NCI-H1092 (cell line): ENCODE measurements around the gene TANC1.

Experiments used
- DNase-seq: peaks from one replicate; lab custom pipeline; 2025; lab: John Stamatoyannopoulos, UW

The TANC1 gene

DNA sequence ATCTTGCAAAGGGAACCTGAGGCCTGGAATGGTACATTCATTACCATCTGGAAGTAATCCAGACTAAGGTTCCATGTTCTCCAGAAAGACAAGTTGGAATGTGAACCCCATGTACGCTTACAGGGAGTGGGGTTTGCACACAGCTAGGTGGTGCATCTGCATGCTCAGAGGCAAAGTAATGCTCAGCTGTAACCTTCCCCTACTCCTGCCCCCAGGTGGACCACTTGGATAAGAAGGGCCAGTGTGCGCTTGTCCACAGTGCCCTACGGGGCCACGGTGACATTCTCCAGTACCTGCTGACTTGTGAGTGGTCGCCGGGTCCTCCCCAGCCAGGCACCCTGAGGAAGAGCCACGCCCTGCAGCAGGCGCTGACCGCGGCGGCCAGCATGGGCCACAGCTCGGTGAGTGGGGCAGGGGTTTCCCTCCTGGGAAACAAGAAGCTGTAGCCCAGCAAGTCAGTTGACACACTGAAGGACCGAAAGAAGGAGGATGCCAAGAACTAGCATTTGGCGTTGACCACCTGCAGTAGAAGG is 228.0 kb downstream of the TANC1 start:
- DNase-seq = no peak

GRCh38 chr2:159199236-159199635 is 230.8 kb downstream of the TANC1 start:
- DNase-seq = no peak

- no peak for DNase-seq
Observed at GRCh38 chr2:159199761-159200465, 231.5 kb downstream of the TANC1 start.

DNA sequence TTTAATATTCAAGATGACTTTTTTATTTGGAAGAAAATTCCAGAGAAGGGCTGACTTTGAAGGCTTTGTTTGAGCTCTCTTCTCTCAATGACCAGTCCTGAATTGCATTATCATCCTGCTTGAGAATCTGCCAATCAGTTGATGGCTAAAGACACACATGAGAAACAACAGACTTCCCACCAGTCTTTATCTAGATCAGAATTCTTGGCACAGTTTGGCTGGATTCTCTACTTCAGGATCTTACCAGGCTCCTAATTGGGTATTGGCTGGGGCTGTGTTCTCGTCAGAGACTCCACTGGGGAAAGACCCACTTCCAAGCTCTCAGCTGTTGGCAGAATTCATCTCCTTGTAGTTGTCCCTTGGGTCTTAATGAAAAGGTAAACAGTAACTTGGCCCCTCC is 232.1 kb downstream of the TANC1 start:
- no peak for DNase-seq

- no peak for DNase-seq
Observed at GRCh38 chr2:159201360-159202063, 233.1 kb downstream of the TANC1 start.

- DNase-seq = no peak
Observed at GRCh38 chr2:159202568-159203071, 234.2 kb downstream of the TANC1 start.

DNA sequence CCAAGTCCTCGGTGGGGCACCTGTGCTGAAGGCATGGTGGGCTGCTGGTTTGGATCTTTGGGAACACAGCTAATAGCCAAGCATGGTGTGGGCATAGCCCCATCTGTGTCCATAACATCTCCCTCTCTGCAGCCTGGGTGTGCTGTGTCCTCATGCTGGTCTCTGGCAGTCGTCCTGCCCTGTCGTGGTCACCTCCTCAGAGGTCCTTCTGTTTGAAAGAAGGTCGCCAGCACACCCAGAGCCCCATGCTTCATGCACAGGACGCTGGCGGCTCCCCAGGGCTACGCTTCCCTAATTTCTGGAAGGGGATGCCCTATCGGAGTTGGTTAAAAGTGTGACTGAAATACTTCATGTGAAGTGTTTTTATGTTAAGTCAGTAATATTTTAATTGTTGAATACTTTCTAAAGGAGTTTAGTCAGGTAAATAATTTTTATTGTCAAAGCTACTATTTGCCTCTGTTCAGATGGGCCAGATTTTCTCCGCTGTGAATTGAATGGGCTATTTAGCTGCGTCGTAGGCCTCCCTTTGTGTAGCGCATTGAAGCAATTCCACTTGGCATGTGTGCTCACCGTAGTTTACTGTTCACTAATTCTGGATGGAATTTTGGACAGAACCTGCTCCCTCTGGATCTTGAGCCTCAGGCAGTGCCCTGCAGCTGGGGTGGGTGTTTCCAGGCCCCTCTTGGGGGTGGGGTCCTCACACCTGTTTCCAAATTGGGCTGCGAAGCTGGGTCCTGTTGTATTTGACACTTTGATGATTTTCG is 236.1 kb downstream of the TANC1 start:
- no peak for DNase-seq

DNA sequence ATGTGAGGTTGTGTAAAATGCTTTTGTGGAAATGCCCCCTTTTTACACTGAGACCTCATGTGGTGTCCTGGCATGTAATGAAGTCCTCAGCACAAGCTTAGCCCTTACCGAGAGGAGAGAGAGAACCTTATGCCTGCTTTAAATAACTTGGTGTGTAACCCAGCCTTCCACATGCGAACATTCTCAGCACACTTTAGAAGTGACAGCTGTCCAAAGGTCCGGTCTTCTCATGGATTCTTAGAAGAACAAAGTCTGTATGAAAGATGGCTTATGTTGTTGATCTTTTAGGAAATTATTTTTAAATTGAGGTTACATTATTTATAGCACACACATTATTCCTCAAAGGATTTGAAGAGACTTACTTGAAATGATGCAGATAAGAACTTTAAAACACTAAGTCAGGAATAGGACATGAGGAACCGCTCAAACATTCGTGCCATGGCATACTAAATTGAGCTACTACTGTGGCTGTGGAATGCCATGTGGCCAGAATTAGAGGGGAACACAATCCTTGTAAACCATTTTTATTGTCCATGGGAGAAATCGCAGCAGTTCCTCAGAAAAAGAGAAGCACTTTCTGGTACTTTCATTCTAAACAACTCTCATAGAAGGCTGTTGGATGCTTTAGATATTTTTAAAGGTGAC is 238.4 kb downstream of the TANC1 start:
- DNase-seq = no peak

DNA sequence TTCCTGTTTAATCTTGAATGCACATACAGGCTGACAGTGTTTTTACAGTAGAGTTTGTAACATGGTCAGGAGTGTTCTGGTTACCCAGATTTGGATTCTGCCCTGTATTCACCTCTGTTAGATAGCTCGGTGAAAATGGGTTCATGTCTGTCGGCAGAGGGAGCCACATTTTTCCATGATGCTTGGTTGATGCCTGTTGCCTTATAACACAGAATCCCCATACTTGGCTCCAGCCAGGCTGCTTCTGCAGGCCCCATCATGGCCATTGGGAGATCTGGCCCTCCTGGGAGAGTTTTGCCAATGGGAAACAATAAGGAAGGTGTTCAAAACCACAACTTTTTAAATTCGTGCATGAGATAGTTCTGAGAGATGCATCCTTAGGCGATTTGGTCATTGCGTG is 240.0 kb downstream of the TANC1 start:
- no peak for DNase-seq

- DNase-seq = no peak
Observed at GRCh38 chr2:159209341-159210306, 241.2 kb downstream of the TANC1 start.

GRCh38 chr2:159211447-159212396 is 243.3 kb downstream of the TANC1 start:
- DNase-seq = no peak

DNA sequence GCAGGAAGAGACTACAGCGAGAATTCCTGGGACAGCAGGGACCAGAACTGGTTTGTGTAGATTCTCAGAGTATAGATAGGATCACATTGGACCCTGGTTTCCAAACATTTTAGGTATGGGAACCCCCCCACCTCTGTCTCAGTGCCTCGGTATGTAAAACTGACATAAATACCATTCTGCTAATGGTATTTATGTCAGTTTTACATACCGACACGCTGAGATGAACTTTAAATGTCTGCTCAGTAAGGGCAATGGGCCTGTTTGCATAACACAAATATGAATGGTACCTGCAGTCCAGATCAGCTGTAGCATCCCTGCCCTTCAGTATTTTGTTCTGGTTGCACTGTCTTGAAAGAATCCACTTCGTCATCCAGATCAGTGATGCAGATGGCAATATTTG is 244.9 kb downstream of the TANC1 start:
- no peak for DNase-seq

DNA sequence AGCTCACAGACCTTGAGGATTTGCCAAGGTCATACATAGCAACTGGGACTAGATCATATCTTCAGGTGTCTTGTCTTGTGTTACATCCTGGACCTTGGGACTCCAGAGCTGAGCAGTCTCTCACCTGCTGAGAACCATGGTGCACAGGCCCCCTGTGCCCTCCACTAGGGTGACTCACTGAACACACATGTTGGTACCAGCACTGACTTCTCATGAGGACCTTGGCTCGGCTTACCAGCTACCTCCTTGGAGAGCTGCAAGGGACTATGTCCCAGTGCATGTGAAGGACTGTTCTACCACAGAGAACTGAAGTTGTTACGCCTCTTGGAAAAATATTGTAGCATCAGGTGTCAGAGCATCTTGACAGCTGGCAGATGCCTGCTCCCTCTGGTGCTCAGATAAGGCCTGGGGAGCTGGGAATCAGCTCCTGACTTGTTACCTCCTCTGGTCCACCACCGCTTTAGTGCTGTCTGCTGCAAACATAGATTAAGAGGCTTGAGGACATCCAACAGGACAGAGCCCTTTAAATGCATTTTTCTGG is 246.0 kb downstream of the TANC1 start:
- DNase-seq = no peak

- no peak for DNase-seq
Observed at GRCh38 chr2:159215116-159215515, 246.7 kb downstream of the TANC1 start.

- DNase-seq = no peak
Observed at GRCh38 chr2:159217676-159218075, 249.2 kb downstream of the TANC1 start.

- no peak for DNase-seq
Observed at GRCh38 chr2:159218389-159218788, 249.9 kb downstream of the TANC1 start.

DNA sequence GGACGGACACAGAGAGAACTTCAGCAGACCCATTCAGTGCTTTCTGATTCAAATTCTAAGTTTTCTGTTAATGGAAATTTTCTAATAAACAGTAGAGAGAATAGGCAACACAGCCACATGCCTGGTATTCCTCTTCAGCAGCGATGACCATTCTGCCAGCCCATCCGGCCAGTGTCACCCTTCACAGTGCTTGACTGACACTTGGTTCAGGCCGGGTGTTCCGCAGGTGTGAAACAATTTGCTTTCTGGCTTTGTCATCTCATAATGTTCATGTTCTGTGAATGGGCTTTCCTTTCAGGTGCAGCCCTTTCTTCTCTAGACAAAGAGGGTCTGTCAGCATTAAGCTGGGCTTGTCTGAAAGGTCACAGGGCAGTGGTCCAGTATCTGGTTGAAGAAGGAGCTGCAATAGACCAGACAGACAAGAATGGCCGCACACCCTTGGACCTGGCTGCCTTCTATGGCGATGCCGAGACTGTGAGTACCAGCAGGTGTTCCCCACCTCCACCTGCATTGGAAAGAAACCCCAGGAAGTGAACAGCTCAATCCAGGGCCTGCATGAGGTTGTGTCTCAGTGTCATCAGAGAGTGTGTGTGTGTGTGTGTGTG is 251.1 kb downstream of the TANC1 start:
- no peak for DNase-seq

DNA sequence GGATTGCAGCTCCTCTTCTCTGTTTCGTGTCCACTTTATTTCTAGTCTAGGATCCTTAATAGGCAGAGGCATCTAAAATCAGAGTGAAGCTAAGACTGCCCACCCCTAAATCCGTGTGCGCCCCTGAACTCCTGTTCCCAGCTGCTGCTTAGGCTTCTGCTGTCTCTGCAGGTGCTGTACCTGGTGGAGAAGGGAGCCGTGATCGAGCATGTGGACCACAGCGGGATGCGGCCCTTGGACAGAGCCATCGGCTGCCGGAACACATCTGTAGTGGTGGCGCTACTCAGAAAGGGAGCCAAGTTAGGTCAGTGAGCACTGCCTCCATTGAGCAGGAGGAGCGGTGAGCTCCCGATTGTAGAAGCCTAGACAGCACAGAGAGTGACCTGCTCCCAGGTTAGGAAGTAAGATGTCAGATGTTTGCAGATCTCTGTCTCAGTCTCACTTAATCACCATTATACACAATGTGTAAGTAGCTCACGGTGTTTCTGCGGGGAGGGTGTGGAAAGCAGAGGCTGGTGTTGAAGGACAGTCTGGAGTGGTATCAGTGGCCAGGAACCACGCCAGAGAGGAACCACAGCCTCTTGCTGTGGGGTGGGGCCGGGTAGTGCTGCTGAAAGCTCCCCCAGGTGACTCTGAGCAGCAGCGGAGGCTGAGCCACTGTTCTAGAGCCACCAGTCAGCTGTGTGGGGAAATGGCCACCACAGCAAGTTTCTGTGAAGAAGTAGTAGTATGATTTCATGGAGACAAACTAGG is 255.8 kb downstream of the TANC1 start:
- no peak for DNase-seq
